ENCODE data around the gene AGAP1.

DNA sequence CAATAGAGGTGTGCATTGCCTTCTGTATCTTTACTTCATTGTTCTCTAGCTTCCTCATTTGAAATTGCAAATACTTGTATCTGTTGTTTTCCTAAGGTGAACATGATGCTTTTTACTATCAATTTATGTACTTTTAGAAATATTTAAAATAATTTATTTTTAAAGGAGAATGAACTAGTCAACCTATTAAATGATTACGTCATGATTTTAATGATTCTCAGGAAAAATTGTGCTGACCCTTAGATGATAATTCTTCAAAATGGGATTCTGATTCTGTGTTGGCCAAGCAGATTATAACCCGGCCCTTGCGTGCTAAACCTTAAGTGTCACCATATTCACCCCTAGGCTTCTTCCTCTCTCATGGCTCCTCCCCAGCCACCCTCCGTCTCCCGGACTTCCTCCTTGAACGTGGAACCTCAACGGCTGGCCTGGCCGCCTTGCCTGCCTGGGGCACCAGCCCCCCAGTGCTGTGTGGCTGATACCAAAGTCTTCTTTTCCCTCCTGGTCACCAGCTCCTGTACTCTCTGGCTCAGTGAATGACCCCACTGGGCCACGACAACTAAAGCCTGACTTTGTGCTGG is 382.3 kb downstream of the AGAP1 start:
- TF ChIP-seq POLR2A (IDR thresholded peaks at IDR 0.05; ENCODE audit: low read depth, low read length) (no peak), TAF1 (IDR thresholded peaks at IDR 0.05; ENCODE audit: borderline replicate concordance, low read depth, low read length) (no peak), POLR2AphosphoS5 (IDR thresholded peaks at IDR 0.05; ENCODE audit: low read depth, low read length) (no peak)

Measured in GM12892 (cell line).